ENCODE data around the gene LHCGR.

The LHCGR gene

DNA sequence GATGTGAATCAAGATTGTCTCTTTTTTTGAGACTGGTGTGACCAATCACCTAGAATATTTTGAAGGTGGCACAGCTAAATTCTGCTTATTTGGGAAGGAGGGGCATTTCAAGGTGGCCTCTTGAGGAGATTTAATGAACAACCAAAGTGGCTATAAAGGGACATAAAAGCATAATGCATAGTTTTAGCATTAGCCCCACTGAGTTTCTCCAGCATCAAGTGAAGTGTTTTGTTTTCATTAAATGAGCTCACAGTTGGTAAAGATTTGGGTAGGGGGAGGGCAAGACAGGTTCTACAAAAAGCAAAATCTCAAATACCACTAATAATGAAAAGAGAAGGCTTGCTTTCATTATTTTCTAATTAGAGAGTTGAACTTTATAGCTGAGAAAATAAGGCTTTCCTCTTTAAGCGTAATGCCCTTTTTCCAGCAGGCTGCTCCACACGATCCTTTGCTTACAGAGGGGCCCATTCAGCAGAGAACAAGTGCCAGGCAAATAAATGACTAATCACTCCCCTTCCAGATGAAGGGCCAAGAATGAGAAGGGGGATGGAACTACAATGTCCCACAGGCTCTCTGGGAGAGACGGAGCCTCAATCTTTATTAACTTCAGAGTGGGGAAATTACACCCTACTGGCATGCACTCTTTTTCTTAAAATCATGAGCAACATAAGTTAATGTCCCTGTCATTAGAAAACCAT is 35.9 kb downstream of the LHCGR start:
- ChIA-PET CTCF (no interaction called here), POLR2A (no interaction called here)
- H3K36me3 ChIP-seq (ENCODE audit: control insufficient read depth in 2 of 2, insufficient read depth in 1 of 2, low read length in 2 of 2), result no peaks in the 10 kb centered on the region
- H3K9me3 ChIP-seq (ENCODE audit: control insufficient read depth, insufficient read depth, low read depth, low read length), result no peaks in the 10 kb centered on the region
- H3K4me3 ChIP-seq (ENCODE audit: low read depth, low read length), result no peak overlapping the region
- peaks cover 25% of the 10 kb centered on the region for H3K4me1 ChIP-seq (ENCODE audit: control insufficient read depth, insufficient read depth, low read length)
- peak overlapping the region; percentile 40; the same call in 1 of the 2 replicates for H3K27ac ChIP-seq (ENCODE audit: extremely low read depth, low read depth, low read length)
- TF ChIP-seq ZNF433 (tag by site-specific recombination; IDR thresholded peaks at IDR 0.05; ENCODE audit: low read depth) (no peak), PRDM1 (tag by site-specific recombination; IDR thresholded peaks at IDR 0.05) (no peak), HOXD13 (CRISPR knock-in tag; IDR thresholded peaks at IDR 0.05; ENCODE audit: borderline replicate concordance) (no peak), ZNF530 (tag by site-specific recombination; IDR thresholded peaks at IDR 0.05; ENCODE audit: low read depth) (no peak), ZNF837 (tag by site-specific recombination; IDR thresholded peaks at IDR 0.05) (no peak), ZNF561 (tag by site-specific recombination; IDR thresholded peaks at IDR 0.05; ENCODE audit: borderline replicate concordance) (peak; percentile 31; the same call in 1 of the 2 replicates), ZNF664 (tag by site-specific recombination; IDR thresholded peaks at IDR 0.05) (no peak), ZNF404 (tag by site-specific recombination; IDR thresholded peaks at IDR 0.05) (no peak), ZNF558 (tag by site-specific recombination; IDR thresholded peaks at IDR 0.05) (no peak), ZNF529 (tag by site-specific recombination; IDR thresholded peaks at IDR 0.05; ENCODE audit: insufficient replicate concordance) (no peak), ZNF239 (tag by site-specific recombination; IDR thresholded peaks at IDR 0.05) (no peak), ZFP69B (tag by site-specific recombination; IDR thresholded peaks at IDR 0.05) (peak; percentile 62; the same call in 1 of the 2 replicates), ZBTB17 (tag by site-specific recombination; IDR thresholded peaks at IDR 0.05) (no peak), ZNF350 (tag by site-specific recombination; IDR thresholded peaks at IDR 0.05) (no peak), ZNF423 (tag by site-specific recombination; IDR thresholded peaks at IDR 0.05) (no peak), ZNF621 (tag by site-specific recombination; IDR thresholded peaks at IDR 0.05) (no peak), ZNF274 (IDR thresholded peaks at IDR 0.05; ENCODE audit: low read length) (no peak), ZNF274 (tag by site-specific recombination; IDR thresholded peaks at IDR 0.05; ENCODE audit: borderline replicate concordance) (no peak), ZNF654 (tag by site-specific recombination; IDR thresholded peaks at IDR 0.05; ENCODE audit: low read depth) (0 out of 2 replicates have a peak, but pooled peaks have one; percentile 2), ZNF169 (tag by site-specific recombination; IDR thresholded peaks at IDR 0.05) (no peak), ZNF335 (tag by site-specific recombination; conservative IDR thresholded peaks at IDR 0.05) (no peak; the same call in 1 of the 2 replicates), ZNF341 (tag by site-specific recombination; IDR thresholded peaks at IDR 0.05; ENCODE audit: low read depth) (no peak), MZF1 (tag by site-specific recombination; IDR thresholded peaks at IDR 0.05; ENCODE audit: borderline replicate concordance) (peak; percentile 73; the same call in 1 of the 2 replicates)
- TF ChIP-seq, protein P1, sequence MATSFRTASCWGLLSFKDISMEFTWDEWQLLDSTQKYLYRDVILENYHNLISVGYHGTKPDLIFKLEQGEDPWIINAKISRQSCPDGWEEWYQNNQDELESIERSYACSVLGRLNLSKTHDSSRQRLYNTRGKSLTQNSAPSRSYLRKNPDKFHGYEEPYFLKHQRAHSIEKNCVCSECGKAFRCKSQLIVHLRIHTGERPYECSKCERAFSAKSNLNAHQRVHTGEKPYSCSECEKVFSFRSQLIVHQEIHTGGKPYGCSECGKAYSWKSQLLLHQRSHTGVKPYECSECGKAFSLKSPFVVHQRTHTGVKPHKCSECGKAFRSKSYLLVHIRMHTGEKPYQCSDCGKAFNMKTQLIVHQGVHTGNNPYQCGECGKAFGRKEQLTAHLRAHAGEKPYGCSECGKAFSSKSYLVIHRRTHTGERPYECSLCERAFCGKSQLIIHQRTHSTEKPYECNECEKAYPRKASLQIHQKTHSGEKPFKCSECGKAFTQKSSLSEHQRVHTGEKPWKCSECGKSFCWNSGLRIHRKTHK (tag by site-specific recombination; IDR thresholded peaks at IDR 0.05), result no peak
- TF ChIP-seq, protein P2, sequence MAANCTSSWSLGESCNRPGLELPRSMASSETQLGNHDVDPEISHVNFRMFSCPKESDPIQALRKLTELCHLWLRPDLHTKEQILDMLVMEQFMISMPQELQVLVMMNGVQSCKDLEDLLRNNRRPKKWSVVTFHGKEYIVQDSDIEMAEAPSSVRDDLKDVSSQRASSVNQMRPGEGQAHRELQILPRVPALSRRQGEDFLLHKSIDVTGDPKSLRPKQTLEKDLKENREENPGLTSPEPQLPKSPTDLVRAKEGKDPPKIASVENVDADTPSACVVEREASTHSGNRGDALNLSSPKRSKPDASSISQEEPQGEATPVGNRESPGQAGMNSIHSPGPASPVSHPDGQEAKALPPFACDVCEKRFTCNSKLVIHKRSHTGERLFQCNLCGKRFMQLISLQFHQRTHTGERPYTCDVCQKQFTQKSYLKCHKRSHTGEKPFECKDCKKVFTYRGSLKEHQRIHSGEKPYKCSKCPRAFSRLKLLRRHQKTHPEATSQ (tag by site-specific recombination; IDR thresholded peaks at IDR 0.05), result no peak
- TF ChIP-seq, protein P3, sequence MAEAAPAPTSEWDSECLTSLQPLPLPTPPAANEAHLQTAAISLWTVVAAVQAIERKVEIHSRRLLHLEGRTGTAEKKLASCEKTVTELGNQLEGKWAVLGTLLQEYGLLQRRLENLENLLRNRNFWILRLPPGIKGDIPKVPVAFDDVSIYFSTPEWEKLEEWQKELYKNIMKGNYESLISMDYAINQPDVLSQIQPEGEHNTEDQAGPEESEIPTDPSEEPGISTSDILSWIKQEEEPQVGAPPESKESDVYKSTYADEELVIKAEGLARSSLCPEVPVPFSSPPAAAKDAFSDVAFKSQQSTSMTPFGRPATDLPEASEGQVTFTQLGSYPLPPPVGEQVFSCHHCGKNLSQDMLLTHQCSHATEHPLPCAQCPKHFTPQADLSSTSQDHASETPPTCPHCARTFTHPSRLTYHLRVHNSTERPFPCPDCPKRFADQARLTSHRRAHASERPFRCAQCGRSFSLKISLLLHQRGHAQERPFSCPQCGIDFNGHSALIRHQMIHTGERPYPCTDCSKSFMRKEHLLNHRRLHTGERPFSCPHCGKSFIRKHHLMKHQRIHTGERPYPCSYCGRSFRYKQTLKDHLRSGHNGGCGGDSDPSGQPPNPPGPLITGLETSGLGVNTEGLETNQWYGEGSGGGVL (tag by site-specific recombination; IDR thresholded peaks at IDR 0.05), result no peak
- TF ChIP-seq, protein P4, sequence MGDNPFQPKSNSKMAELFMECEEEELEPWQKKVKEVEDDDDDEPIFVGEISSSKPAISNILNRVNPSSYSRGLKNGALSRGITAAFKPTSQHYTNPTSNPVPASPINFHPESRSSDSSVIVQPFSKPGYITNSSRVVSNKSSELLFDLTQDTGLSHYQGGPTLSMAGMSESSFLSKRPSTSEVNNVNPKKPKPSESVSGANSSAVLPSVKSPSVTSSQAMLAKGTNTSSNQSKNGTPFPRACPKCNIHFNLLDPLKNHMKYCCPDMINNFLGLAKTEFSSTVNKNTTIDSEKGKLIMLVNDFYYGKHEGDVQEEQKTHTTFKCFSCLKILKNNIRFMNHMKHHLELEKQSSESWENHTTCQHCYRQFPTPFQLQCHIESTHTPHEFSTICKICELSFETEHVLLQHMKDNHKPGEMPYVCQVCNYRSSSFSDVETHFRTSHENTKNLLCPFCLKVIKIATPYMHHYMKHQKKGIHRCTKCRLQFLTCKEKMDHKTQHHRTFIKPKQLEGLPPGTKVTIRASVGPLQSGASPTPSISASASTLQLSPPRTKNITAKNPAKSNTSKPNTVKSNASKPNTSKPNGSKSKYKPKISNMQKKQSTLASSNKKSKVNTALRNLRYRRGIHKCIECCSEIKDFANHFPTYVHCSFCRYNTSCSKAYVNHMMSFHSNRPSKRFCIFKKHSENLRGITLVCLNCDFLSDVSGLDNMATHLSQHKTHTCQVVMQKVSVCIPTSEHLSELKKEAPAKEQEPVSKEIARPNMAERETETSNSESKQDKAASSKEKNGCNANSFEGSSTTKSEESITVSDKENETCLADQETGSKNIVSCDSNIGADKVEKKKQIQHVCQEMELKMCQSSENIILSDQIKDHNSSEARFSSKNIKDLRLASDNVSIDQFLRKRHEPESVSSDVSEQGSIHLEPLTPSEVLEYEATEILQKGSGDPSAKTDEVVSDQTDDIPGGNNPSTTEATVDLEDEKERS (tag by site-specific recombination; IDR thresholded peaks at IDR 0.05), result no peak
- TF ChIP-seq, protein P5, sequence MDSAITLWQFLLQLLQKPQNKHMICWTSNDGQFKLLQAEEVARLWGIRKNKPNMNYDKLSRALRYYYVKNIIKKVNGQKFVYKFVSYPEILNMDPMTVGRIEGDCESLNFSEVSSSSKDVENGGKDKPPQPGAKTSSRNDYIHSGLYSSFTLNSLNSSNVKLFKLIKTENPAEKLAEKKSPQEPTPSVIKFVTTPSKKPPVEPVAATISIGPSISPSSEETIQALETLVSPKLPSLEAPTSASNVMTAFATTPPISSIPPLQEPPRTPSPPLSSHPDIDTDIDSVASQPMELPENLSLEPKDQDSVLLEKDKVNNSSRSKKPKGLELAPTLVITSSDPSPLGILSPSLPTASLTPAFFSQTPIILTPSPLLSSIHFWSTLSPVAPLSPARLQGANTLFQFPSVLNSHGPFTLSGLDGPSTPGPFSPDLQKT (IDR thresholded peaks at IDR 0.05; ENCODE audit: borderline replicate concordance, low read depth, low read length), result no peak

All from HEK293 (cell line).